Liver (tissue), 9 donors: Measurements from ENCODE around the gene CFAP97. TPM values are rescaled to one million over a fixed set of nuclear protein-coding genes. Genes with fewer than 3 reads are reported as not detected.

Experiments used
- DNase-seq: peaks from one replicate; pipeline ENCODE4 v3.0.0-alpha.2; 2017; ENCODE audit warnings: low spot score
- H3K27ac ChIP-seq, 2 donors: one replicate each; pipeline ENCODE4 v1.7.0; 2013; ENCODE audit warnings: inconsistent platforms in 2 of 2, low read length in 2 of 2, control low read depth in 1 of 2, low read depth in 1 of 2, mild to moderate bottlenecking in 1 of 2
- H3K27me3 ChIP-seq, 4 donors: one replicate each; pipeline versions ENCODE4 v1.6.1 to v1.7.0; 2013; ENCODE audit warnings: low read length in 3 of 4, inconsistent platforms in 1 of 4, mild to moderate bottlenecking in 1 of 4, moderate library complexity in 1 of 4; ENCODE audit not compliant: control insufficient read depth in 4 of 4, insufficient read depth in 4 of 4
- H3K36me3 ChIP-seq, 4 donors: one replicate each; pipeline versions ENCODE4 v1.6.1 to v1.7.0; 2013; ENCODE audit warnings: low read length in 3 of 4, mild to moderate bottlenecking in 3 of 4, low read depth in 1 of 4, moderate library complexity in 1 of 4; ENCODE audit not compliant: control insufficient read depth in 4 of 4, insufficient read depth in 3 of 4
- H3K4me1 ChIP-seq, 4 donors: one replicate each; pipeline versions ENCODE4 v1.6.1 to v1.7.0; 2013; ENCODE audit warnings: low read length in 3 of 4, mild to moderate bottlenecking in 3 of 4, moderate library complexity in 1 of 4; ENCODE audit not compliant: control insufficient read depth in 4 of 4, insufficient read depth in 4 of 4
- H3K4me3 ChIP-seq, 3 donors: one replicate each; pipeline versions ENCODE4 v1.6.1 to v1.7.0; 2013; ENCODE audit warnings: low read length in 3 of 3, control low read depth in 1 of 3, low read depth in 1 of 3, mild to moderate bottlenecking in 1 of 3
- H3K9ac ChIP-seq, 2 donors: one replicate each; pipeline ENCODE4 v1.7.0; 2013; ENCODE audit warnings: low read length in 2 of 2, mild to moderate bottlenecking in 2 of 2, moderate library complexity in 2 of 2, control low read depth in 1 of 2, low read depth in 1 of 2
- H3K9me3 ChIP-seq, 4 donors: one replicate each; pipeline versions ENCODE4 v1.6.1 to v1.7.0; 2013; ENCODE audit warnings: low read length in 3 of 4; ENCODE audit not compliant: control insufficient read depth in 4 of 4
- CTCF ChIP-seq: fragments of 150-350 bp; IDR thresholded peaks from 2 replicates; pipeline ENCODE4 v1.5.1; 2017; ENCODE audit warnings: improper control_type of control experiment, low read depth, low read length; ENCODE audit not compliant: missing input control
- EGR1 ChIP-seq, 2 donors: IDR thresholded peaks; 2 replicates each; pipeline ENCODE4 v1.6.1; 2016 to 2018; ENCODE audit warnings: antibody characterized with exemption in 2 of 2, low read depth in 2 of 2
- FOXA1 ChIP-seq: IDR thresholded peaks from 2 replicates; pipeline ENCODE4 v1.6.1; 2016; ENCODE audit warnings: antibody characterized with exemption
- FOXA2 ChIP-seq: IDR thresholded peaks from 2 replicates; pipeline ENCODE4 v1.6.1; 2016; ENCODE audit warnings: antibody characterized with exemption
- GABPA ChIP-seq, 2 donors: IDR thresholded peaks in 1 of 2; conservative IDR thresholded peaks in 1 of 2; 2 replicates each; pipeline ENCODE4 v1.6.1; 2016; ENCODE audit warnings: antibody characterized with exemption in 2 of 2, mild to moderate bottlenecking in 1 of 2, moderate library complexity in 1 of 2
- HNF4G ChIP-seq: IDR thresholded peaks from 2 replicates; pipeline ENCODE4 v1.6.1; 2016; ENCODE audit warnings: antibody characterized with exemption
- JUND ChIP-seq, 2 donors: IDR thresholded peaks; 2 replicates each; pipeline ENCODE4 v1.6.1; 2016; ENCODE audit warnings: antibody characterized with exemption in 2 of 2
- NR2F2 ChIP-seq: IDR thresholded peaks from 2 replicates; pipeline ENCODE4 v1.6.1; 2016; ENCODE audit warnings: antibody characterized with exemption
- RAD21 ChIP-seq, 2 donors: IDR thresholded peaks; 2 replicates each; pipeline ENCODE4 v1.6.1; 2016; ENCODE audit warnings: antibody characterized with exemption in 2 of 2, mild to moderate bottlenecking in 2 of 2
- RXRA ChIP-seq, 2 donors: IDR thresholded peaks; 2 replicates each; pipeline ENCODE4 v1.6.1; 2017 to 2018; ENCODE audit warnings: antibody characterized with exemption in 2 of 2, mild to moderate bottlenecking in 1 of 2
- SP1 ChIP-seq: IDR thresholded peaks from 2 replicates; pipeline ENCODE4 v1.6.1; 2018; ENCODE audit warnings: antibody characterized with exemption, mild to moderate bottlenecking
- WGBS: extraction: QIAGEN DNeasy Blood & Tissue Kit; methylation state at CpG from one replicate; pipeline ENCODE4 v1.1.7; 2013; 5-methylcytosine and 5-hydroxymethylcytosine counted together
- polyA plus RNA-seq, 2 donors: library from polyadenylated mRNA; stranded (reverse) in 1 of 2; unstranded in 1 of 2; fragments of 200-250 nt in 1 of 2; fragments of >200 nt in 1 of 2; fragmentation: Nextera tagmentation in 1 of 2; extraction: Ambion mirVana in 1 of 2; gene quantifications; one replicate each; pipeline versions ENCODE4 v1.2.1 to v1.2.3, GENCODE V29; 2013 to 2015
- total RNA-seq, 2 donors: library from RNA; depleted of rRNA; stranded (reverse); fragments of >200 nt; gene quantifications; one replicate each; pipeline ENCODE4 v1.2.3, GENCODE V29; 2014
- TF ChIP-seq, protein P1 (sequence below): IDR thresholded peaks from 2 replicates; pipeline ENCODE4 v1.6.1; 2016; ENCODE audit warnings: antibody characterized with exemption, mild to moderate bottlenecking
- donor health status: healthy.
- donor health status: healthy.
- donor health status: healthy.
- donor health status: healthy.
- donor health status: healthy.

CFAP97 gene
- total and polyA plus RNA-seq, 4 donors, result 7.5 to 30.9 (median 18.7) TPM

DNA sequence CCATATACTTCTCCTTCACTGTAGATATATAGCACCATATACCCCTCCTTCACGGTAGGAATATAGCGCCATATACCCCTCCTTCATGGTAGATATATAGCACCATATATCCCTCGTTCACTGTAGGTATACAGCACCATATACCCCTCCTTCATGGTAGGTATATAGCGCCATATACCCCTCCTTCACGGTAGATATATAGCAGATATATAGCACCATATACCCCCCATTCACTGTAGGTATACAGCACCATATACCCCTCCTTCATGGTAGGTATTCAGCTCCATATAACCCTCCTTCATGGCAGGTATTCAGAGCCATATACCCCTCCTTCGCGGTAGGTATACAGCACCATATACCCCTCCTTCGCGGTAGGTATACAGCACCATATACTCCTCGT is 18.1 kb upstream of the CFAP97 start (continued):
- TF ChIP-seq, protein P1, sequence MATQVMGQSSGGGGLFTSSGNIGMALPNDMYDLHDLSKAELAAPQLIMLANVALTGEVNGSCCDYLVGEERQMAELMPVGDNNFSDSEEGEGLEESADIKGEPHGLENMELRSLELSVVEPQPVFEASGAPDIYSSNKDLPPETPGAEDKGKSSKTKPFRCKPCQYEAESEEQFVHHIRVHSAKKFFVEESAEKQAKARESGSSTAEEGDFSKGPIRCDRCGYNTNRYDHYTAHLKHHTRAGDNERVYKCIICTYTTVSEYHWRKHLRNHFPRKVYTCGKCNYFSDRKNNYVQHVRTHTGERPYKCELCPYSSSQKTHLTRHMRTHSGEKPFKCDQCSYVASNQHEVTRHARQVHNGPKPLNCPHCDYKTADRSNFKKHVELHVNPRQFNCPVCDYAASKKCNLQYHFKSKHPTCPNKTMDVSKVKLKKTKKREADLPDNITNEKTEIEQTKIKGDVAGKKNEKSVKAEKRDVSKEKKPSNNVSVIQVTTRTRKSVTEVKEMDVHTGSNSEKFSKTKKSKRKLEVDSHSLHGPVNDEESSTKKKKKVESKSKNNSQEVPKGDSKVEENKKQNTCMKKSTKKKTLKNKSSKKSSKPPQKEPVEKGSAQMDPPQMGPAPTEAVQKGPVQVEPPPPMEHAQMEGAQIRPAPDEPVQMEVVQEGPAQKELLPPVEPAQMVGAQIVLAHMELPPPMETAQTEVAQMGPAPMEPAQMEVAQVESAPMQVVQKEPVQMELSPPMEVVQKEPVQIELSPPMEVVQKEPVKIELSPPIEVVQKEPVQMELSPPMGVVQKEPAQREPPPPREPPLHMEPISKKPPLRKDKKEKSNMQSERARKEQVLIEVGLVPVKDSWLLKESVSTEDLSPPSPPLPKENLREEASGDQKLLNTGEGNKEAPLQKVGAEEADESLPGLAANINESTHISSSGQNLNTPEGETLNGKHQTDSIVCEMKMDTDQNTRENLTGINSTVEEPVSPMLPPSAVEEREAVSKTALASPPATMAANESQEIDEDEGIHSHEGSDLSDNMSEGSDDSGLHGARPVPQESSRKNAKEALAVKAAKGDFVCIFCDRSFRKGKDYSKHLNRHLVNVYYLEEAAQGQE, result no peak
- TF ChIP-seq RAD21 (IDR thresholded peaks at IDR 0.05) (no peak), JUND (IDR thresholded peaks at IDR 0.05) (no peak), EGR1 (IDR thresholded peaks at IDR 0.05; ENCODE audit: low read depth in 2 of 2) (no peak), GABPA (IDR thresholded peaks at IDR 0.05 in 1 of 2, conservative IDR thresholded peaks at IDR 0.05 in 1 of 2) (no peak), HNF4G (no peak), SP1 (no peak)

GRCh38 chr4:185221491-185221890 is 17.7 kb upstream of the CFAP97 start:
- TF ChIP-seq FOXA1, result no peak
- no peak for TF ChIP-seq EGR1 (IDR thresholded peaks at IDR 0.05; ENCODE audit: low read depth in 2 of 2)
- no peak for TF ChIP-seq RXRA (IDR thresholded peaks at IDR 0.05)
- no peak for TF ChIP-seq HNF4G
- TF ChIP-seq SP1, result no peak
- no peak for TF ChIP-seq FOXA2
- TF ChIP-seq, protein P1, result no peak
- no peak for TF ChIP-seq NR2F2
- TF ChIP-seq CTCF, result no peak
- no peak for TF ChIP-seq JUND (IDR thresholded peaks at IDR 0.05)
- no peak for TF ChIP-seq RAD21 (IDR thresholded peaks at IDR 0.05)
- H3K4me1 ChIP-seq, result peaks cover 0 to 2% (median 0%) of the 10 kb centered on the region in 4 donors
- no peaks in the 10 kb centered on the region for H3K9me3 ChIP-seq
- H3K9ac ChIP-seq, result no peak overlapping the region
- 76% methylated on average over 2 of the region's 2 CpGs for WGBS
- H3K4me3 ChIP-seq, result no peak overlapping the region
- no peaks in the 10 kb centered on the region for H3K36me3 ChIP-seq
- no peaks in the 10 kb centered on the region for H3K27me3 ChIP-seq
- no peak for DNase-seq
- H3K27ac ChIP-seq, result no peak overlapping the region
